ENCODE data around the gene ERBB4.

DNA sequence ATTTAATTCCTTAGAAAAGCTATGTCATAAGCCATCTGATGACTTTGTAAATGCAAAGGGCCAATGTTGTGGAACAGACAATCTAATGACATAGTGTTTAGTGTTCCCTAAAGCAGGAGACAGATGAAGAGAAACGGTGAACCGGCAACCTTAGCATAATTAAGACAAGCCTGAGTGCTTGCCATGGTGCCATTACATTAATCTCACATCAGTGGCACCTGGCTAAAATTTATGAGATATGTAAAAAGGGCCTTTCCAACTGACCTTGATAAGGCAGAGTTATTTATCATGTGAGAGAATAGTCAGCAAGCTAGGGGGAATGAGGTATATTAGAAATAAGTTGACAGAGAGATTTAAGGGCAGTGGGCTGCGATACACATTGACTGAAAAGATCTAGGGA is 261.8 kb downstream of the ERBB4 start:
- TF ChIP-seq, protein P1, sequence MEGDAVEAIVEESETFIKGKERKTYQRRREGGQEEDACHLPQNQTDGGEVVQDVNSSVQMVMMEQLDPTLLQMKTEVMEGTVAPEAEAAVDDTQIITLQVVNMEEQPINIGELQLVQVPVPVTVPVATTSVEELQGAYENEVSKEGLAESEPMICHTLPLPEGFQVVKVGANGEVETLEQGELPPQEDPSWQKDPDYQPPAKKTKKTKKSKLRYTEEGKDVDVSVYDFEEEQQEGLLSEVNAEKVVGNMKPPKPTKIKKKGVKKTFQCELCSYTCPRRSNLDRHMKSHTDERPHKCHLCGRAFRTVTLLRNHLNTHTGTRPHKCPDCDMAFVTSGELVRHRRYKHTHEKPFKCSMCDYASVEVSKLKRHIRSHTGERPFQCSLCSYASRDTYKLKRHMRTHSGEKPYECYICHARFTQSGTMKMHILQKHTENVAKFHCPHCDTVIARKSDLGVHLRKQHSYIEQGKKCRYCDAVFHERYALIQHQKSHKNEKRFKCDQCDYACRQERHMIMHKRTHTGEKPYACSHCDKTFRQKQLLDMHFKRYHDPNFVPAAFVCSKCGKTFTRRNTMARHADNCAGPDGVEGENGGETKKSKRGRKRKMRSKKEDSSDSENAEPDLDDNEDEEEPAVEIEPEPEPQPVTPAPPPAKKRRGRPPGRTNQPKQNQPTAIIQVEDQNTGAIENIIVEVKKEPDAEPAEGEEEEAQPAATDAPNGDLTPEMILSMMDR (conservative IDR thresholded peaks at IDR 0.05; ENCODE audit: low read depth, low read length) = no peak
- no peak for TF ChIP-seq EZH2 (IDR thresholded peaks at IDR 0.05; ENCODE audit: borderline replicate concordance, low read depth, low read length, poor library complexity, severe bottlenecking)
